SJCRH30 (cell line): ENCODE measurements around the gene ROR1. TPM values are rescaled to one million over a fixed set of nuclear protein-coding genes. Genes with fewer than 3 reads are reported as not detected.
A peak's percentile ranks its signal among the peaks of the same experiment; 100 is the strongest.

Experiments used
- DNase-seq, 2 experiments: peaks; one replicate each; pipeline ENCODE4 v3.0.0-alpha.2; 2015 to 2020
- H3K27ac ChIP-seq: fragments of 250-450 bp; sonication (Bioruptor Pico); 2 replicates; pipeline ENCODE4 v1.5.1; 2020; ENCODE audit warnings: mild to moderate bottlenecking, moderate library complexity
- H3K27me3 ChIP-seq: fragments of 250-450 bp; sonication (Bioruptor Pico); 2 replicates; pipeline ENCODE4 v1.5.1; 2020; ENCODE audit warnings: mild to moderate bottlenecking, moderate library complexity
- H3K36me3 ChIP-seq: fragments of 250-450 bp; sonication (Bioruptor Pico); 2 replicates; pipeline ENCODE4 v1.5.1; 2020; ENCODE audit warnings: mild to moderate bottlenecking, moderate library complexity
- H3K4me1 ChIP-seq: fragments of 250-450 bp; sonication (Bioruptor Pico); 2 replicates; pipeline ENCODE4 v1.5.1; 2020; ENCODE audit warnings: mild to moderate bottlenecking, moderate library complexity
- H3K4me3 ChIP-seq: fragments of 250-450 bp; sonication (Bioruptor Pico); 2 replicates; pipeline ENCODE4 v1.5.1; 2020; ENCODE audit warnings: mild to moderate bottlenecking, moderate library complexity
- H3K9me3 ChIP-seq: fragments of 250-450 bp; sonication (Bioruptor Pico); replicated peaks from 2 replicates; pipeline ENCODE4 v1.5.1; 2020; ENCODE audit warnings: mild to moderate bottlenecking, moderate library complexity
- total RNA-seq: library from RNA; depleted of rRNA; stranded (reverse); fragments of >200 nt; shearing (Covaris generic); gene quantifications from 2 replicates; pipeline ENCODE4 v1.2.3, GENCODE V29; 2014

The ROR1 gene
- total RNA-seq, 1 experiment from 2014 or later, result 5.5 TPM

- no peak for DNase-seq
- Histone ChIP-seq H3K4me3 (no peak overlapping the region), H3K27me3 (no peaks in the 10 kb centered on the region), H3K9me3 (no peaks in the 10 kb centered on the region), H3K27ac (no peak overlapping the region), H3K4me1 (peaks cover 2% of the 10 kb centered on the region; the same call in 1 of the 2 replicates), H3K36me3 (no peaks in the 10 kb centered on the region)
Observed at GRCh38 chr1:63913533-63913932, 139.7 kb downstream of the ROR1 start.

DNA sequence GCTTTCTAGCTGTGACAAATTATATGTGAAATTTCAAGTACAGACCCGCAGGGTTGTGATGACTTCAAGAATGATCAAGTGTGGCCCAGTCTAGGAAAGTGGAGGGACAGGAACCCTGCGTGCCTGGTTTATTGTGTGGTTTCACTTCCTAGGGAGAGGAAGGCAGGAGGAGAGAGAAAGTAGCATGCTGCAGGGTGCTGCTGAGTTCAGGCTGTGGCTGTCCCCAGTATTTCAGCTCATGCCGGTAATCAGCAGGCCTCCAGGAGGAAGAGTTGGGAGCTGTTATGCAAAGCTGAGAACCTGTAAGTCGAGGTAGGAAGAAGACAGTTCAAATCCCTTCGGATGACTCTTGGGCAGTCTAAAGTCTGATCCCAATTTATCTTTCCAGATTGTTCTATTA lies 140.4 kb downstream of the ROR1 start:
- no peaks in the 10 kb centered on the region for H3K27me3 ChIP-seq
- H3K9me3 ChIP-seq, result no peaks in the 10 kb centered on the region
- no peaks in the 10 kb centered on the region for H3K36me3 ChIP-seq
- H3K4me3 ChIP-seq, result no peak overlapping the region
- no peak overlapping the region for H3K27ac ChIP-seq
- peaks cover 2% of the 10 kb centered on the region; the same call in 1 of the 2 replicates for H3K4me1 ChIP-seq
- no peak for DNase-seq

DNA sequence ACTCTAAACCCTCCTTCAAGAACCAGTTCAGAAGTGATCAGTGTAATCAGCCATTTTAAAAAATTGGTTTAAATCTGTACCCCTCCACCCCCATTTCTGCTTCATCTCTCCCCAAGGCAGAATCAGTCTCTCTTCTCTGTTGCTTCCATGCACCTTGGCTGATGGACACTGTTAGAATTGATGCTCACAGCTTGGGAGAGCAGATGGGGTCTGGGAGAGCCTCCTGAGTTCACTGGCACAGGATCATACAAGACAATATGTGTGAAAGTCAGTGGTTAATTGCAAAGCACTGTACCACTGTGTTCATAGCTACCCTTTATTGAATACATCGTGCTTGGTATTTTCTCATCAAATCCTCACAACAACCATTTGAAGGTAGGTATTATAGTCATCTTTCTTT lies 140.9 kb downstream of the ROR1 start:
- H3K27ac ChIP-seq, result no peak overlapping the region
- no peaks in the 10 kb centered on the region for H3K36me3 ChIP-seq

GRCh38 chr1:63915121-63915520 lies 141.3 kb downstream of the ROR1 start:
- no peaks in the 10 kb centered on the region for H3K9me3 ChIP-seq
- H3K36me3 ChIP-seq, result no peaks in the 10 kb centered on the region
- DNase-seq, result peak; percentile 35 to 63
- no peak overlapping the region for H3K4me3 ChIP-seq
- H3K27ac ChIP-seq, result no peak overlapping the region
- peaks cover 4% of the 10 kb centered on the region for H3K4me1 ChIP-seq
- no peaks in the 10 kb centered on the region for H3K27me3 ChIP-seq

More for the DNA sequence above, 140.9 kb downstream of the ROR1 start:
- DNase-seq, result no peak
- Histone ChIP-seq H3K27me3 (no peaks in the 10 kb centered on the region), H3K4me1 (peaks cover 2% of the 10 kb centered on the region; the same call in 1 of the 2 replicates), H3K4me3 (no peak overlapping the region), H3K9me3 (no peaks in the 10 kb centered on the region)

- Histone ChIP-seq H3K27me3 (no peaks in the 10 kb centered on the region), H3K4me3 (no peak overlapping the region), H3K4me1 (peaks cover 14% of the 10 kb centered on the region), H3K36me3 (no peaks in the 10 kb centered on the region), H3K27ac (no peak overlapping the region), H3K9me3 (no peaks in the 10 kb centered on the region)
- no peak for DNase-seq
Observed at GRCh38 chr1:63916485-63917360, 142.9 kb downstream of the ROR1 start.

DNA sequence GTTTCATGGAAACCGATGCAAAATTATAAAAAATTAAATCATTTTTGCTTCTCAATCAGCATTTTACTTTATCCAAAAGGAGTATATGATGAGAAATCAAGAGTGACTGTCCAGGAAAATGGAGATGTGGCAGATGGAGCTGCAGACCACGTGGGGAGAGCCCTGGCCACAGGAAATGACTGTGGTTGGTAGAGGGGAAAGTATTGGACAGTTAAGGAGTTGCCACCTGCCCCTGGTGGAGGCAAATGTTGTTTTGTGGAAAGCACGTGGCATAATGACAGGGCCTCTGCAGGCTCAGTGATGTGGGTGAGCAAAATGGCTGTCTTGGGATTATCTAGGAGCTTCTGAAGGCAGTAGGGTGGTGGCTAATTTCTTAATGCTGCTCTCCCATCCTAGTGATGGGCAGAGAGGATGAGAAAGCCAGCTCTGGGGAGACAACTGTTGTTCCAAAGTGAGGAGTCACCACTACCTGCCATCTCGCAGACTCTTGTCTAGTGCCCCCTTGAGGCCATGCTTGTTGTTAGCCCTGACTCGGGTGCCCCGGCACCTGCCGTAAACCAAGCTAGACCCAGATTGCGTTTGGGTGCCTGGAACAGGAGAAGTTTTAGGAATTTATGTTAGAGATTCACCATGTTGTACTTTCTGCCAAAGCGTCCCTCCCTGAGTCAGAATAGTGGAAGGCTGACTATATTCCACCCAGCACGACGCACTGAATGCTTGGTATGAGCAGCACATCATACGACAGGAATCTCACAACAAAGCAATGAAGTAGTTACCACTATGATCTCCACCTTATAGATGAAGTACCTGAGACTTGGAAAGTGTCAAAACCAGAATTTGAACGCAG lies 144.0 kb downstream of the ROR1 start:
- DNase-seq, result peak; percentile 22 to 54
- Histone ChIP-seq H3K4me1 (peaks cover 14% of the 10 kb centered on the region), H3K4me3 (no peak overlapping the region), H3K27me3 (no peaks in the 10 kb centered on the region), H3K27ac (no peak overlapping the region), H3K9me3 (no peaks in the 10 kb centered on the region), H3K36me3 (no peaks in the 10 kb centered on the region)

DNA sequence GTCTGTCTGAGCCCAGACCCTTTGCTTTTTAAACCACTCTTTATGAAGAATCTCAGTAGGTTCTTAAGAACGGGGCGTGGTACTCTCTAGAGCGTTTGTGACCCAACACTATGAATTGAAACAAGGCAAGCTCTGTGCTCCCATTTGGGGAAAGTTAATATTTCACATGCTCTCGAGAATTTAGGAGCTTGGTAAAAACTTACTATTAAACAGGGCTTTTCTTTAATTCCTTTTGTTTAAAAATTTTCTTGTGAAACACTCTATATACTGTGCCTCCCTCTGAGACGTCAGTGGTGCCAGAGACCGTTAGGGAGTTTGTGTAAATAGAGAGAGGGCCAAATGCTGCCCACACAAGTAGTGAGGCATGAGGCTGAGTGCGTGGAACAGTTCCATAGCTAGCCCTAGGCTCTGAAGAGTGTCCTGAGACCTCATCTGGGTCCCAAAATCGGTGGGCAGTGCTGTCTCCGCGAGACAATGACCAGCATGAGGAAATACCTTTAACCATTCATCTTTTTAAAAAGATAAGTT lies 144.7 kb downstream of the ROR1 start:
- no peak overlapping the region for H3K4me3 ChIP-seq
- H3K27ac ChIP-seq, result no peak overlapping the region
- H3K4me1 ChIP-seq, result peaks cover 14% of the 10 kb centered on the region
- H3K36me3 ChIP-seq, result no peaks in the 10 kb centered on the region
- no peaks in the 10 kb centered on the region for H3K27me3 ChIP-seq
- H3K9me3 ChIP-seq, result no peaks in the 10 kb centered on the region
- DNase-seq, result no peak

DNA sequence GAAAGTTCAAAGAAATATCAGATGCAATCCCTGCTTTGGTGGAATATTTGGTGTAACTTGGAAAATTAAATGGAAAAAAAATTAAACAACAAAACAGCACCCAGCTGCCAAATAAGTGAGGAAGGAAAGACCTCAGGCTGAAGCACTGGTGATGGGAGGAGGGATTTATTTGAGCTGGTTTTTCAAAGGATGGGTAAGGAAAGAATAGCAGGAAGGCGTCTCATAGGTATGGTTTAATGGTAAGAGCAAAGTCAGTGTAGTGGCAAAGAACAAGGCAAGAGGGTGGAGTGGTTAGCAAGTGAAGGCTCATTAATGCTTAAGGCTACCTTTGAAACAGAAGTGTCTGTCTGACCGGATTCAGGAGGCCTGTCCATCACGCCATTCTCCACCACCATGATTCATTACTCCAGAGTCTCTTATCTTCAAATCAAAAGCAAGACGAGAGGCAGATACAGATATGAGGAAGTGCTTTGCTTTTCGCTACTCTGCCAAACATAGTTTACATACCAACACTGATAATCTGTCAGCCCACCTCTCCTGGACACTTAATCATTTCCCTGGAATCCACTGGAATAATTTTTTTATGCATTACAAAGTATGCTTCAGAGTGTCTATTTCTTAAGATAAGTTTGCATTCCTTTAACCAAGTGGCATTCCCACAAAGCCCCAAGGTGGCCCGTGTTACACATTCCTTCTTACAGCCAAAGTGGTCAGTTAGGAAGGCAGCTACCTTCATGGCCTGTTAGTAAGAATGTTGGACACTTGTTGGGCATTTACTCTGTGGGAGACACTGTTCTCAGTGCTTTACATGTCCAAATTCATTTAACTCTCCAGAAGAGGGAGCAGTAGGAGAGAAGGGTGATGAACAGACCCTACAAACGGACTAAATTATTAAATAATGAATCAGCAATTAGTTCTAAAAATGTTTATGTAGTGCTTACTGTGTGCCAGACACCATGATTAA lies 146.6 kb downstream of the ROR1 start:
- Histone ChIP-seq H3K27ac (no peak overlapping the region), H3K36me3 (no peaks in the 10 kb centered on the region), H3K4me3 (no peak overlapping the region), H3K9me3 (no peaks in the 10 kb centered on the region), H3K4me1 (peaks cover 14% of the 10 kb centered on the region), H3K27me3 (no peaks in the 10 kb centered on the region)
- peak; percentile 8 to 32 for DNase-seq

DNA sequence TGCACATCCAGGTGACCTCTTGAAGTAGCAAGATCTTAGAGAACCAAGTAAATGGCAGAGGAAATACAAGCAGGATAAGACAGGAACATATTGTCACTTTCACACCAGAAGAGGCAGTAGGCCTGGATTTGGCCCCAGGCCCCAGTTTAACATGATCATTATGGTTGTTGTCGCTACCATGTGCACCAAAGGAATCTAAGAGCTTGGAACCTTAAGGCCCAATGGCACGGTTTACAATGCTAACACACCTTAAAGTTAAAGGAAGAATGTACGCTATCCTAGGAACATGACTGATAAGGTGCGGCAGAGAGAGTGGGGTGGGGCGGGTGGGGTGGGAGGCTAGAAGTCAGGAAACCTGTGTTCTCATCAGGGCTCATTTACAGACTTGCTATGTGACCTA lies 147.5 kb downstream of the ROR1 start:
- DNase-seq, result no peak
- no peak overlapping the region for H3K27ac ChIP-seq
- H3K27me3 ChIP-seq, result no peaks in the 10 kb centered on the region
- peaks cover 14% of the 10 kb centered on the region for H3K4me1 ChIP-seq
- no peaks in the 10 kb centered on the region for H3K9me3 ChIP-seq
- no peak overlapping the region for H3K4me3 ChIP-seq
- H3K36me3 ChIP-seq, result no peaks in the 10 kb centered on the region

GRCh38 chr1:63921802-63922201 lies 148.0 kb downstream of the ROR1 start:
- no peak overlapping the region for H3K27ac ChIP-seq
- H3K27me3 ChIP-seq, result no peaks in the 10 kb centered on the region
- no peak overlapping the region for H3K4me3 ChIP-seq
- no peaks in the 10 kb centered on the region for H3K9me3 ChIP-seq
- DNase-seq, result no peak
- H3K36me3 ChIP-seq, result no peaks in the 10 kb centered on the region
- H3K4me1 ChIP-seq, result peaks cover 14% of the 10 kb centered on the region

DNA sequence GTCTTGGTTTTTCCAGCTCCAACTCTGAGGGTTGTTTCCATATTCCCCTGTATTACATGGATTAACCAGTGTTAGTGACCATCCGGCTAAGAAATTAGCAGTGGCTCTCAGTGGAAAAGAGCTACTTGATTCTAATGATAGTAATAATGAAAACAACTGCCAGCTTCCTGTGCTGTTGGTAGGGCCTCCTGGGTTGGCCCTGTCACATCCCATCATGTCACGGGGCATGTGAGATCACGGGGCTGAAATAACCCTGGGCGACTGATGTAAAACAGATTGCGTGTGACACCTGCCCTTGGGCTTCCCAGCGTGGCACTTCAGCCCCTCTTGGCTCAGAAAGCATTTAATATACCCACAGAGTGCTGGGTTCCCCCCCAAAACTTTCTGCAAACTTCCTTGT lies 149.0 kb downstream of the ROR1 start:
- Histone ChIP-seq H3K27me3 (no peaks in the 10 kb centered on the region), H3K4me3 (no peak overlapping the region), H3K4me1 (peaks cover 11% of the 10 kb centered on the region; the same call in 1 of the 2 replicates), H3K27ac (no peak overlapping the region), H3K36me3 (no peaks in the 10 kb centered on the region), H3K9me3 (no peaks in the 10 kb centered on the region)
- no peak for DNase-seq

DNA sequence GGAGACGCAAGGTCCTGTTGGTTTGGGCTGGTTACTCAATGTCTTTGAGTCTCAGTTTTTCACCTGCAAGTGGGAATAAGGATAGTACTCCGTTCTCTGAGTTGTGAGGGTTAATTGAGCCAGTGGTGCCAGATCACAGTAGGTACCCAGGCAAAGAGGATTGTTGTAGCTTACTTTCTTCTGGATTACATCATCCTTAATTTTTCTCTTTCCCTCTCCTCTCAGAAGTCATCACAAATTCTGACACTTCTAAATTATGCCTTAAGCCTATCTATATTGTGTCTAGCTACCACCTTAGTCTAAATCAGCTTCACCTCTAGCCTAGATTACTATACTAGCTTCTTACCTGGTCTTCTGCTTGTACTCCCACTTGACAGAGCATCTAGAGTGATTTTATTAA lies 149.5 kb downstream of the ROR1 start:
- peaks cover 14% of the 10 kb centered on the region; the same call in 1 of the 2 replicates for H3K4me1 ChIP-seq
- no peaks in the 10 kb centered on the region for H3K27me3 ChIP-seq
- H3K36me3 ChIP-seq, result no peaks in the 10 kb centered on the region
- H3K27ac ChIP-seq, result no peak overlapping the region
- no peaks in the 10 kb centered on the region for H3K9me3 ChIP-seq
- DNase-seq, result no peak
- no peak overlapping the region for H3K4me3 ChIP-seq

DNA sequence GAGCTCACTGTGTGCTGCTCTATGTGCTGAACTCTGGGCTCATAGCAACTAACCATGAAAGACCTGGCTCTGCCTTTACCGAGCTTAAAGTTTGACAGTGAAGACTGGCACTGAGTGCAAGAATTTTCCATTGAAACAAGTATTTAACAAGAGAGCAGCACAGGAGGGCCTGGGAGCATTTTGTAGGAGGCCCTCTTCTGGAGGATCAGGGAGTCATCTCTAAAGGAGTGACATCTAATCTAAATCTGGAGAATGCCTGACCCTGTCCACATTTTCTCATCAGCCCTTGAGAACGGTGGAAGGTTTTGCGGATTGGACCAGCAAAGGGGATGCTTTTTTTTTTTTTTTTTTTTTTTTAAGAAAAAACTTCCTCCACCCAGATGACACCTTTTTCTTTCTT lies 150.8 kb downstream of the ROR1 start:
- no peak for DNase-seq
- Histone ChIP-seq H3K36me3 (no peaks in the 10 kb centered on the region), H3K4me1 (peaks cover 21% of the 10 kb centered on the region; the same call in 1 of the 2 replicates), H3K9me3 (no peaks in the 10 kb centered on the region), H3K27me3 (no peaks in the 10 kb centered on the region), H3K27ac (no peak overlapping the region), H3K4me3 (no peak overlapping the region)
